SW480 (cell line): ENCODE results near the gene INTS1.
A peak's percentile ranks its signal among the peaks of the same experiment; 100 is the strongest.
"Not testable (repeated sequence)": the region's sequence is repeated elsewhere in the genome, so short reads cannot be mapped to it uniquely, and the experiment has no call there.

Experiments
- DNase-seq: peaks from one replicate; pipeline ENCODE4 v3.0.0-alpha.2; 2016; ENCODE audit warnings: low spot score

The INTS1 gene

DNA sequence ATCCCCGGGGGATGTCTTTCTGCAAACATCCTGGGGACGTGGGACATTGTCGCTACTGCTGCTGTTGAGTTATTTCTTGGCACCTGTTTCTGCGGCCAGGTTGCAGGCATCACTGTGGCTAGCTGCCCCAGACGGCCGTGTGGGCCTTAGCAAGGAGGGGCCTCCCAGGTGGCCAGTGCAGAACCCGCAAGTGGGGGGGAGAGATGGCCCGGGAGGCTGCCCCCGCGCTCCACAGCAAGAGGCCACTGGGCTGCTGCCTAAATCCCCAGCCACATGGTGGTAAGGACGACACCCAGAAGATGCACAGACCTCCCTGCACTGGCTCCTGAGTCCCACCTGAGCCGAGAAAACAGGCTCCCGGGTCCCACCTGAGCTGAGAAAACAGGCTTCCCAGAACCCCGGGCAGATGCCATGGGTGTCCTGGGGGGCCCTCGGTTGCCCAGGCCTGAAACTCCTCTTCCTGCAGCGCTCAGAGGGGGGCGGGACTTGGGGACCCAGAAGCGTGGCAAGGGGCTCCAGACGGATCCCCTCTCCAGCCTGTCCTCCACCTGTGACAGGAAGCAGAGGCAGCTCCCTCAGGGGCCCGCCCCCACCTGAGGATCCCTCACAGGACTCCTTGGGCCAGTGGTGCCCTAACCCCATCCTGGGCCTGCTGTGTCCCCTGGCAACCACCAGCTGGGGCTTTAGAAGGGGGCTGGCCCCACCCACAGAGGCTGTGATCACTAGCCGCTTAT, 25.4 kb upstream of the INTS1 start:
- DNase-seq: no peak

DNA sequence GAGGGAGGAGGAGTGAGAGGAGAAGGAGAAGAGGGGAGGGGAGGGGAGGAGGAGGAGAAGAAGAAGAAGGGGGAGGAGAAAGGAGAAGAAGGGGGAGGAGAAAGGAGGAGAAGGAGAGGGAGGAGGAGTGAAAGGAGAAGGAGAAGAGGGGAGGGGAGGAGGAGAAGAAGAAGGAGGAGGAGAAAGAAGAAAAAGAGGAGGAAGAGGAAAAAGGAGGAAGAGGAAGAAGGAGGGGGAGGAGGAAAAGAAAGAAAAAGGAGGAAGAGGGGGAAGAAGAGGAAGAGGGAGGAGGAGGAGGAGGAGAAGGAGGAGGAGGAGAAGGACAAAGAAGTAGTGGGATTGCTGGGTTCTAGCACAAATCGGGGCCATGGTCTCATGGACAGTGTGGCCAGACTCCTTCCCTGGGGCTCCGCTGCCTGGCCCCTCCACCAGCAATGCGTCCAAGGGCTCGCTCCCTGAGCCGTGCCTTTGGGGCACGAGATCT, 22.1 kb upstream of the INTS1 start:
- DNase-seq: no peak

DNA sequence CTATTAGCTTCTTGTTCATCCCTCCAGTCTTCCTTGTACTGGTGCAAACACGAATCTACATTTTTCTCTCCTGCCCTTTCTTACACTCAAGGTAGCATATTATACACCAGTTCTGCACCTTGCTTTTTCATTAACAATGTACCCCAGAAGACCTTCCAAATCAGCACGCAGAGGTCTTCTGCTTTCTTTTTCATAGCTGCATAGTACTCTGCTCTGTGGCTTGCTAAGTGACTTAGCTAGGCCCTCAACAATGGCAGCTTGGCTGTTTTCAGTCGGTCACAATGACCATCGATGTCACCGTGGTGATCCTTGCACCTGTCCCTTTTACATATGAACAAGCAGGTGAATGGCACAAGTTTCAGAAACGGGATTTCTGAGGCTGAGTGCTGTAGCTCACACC, 21.2 kb upstream of the INTS1 start:
- no peak for DNase-seq

DNA sequence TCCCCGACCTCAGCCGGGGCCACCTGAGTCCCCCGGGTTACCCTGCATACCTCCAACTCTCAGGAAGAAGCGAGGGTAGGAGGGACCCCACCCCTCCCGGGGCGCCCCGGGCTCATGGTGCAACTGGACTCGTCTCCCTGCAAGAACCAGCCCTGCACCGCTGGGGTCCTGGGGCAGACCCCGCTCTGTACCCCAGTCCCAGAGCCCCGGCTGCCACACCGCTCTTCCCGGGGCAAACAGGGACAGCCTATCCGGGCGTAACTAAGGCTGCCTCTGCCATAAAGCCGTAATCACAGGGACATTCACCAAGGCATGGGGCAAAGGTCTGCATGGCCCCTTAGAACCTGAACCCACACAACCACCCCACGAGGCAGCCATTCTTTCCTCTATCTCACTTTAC, 19.7 kb upstream of the INTS1 start:
- DNase-seq: no peak

DNA sequence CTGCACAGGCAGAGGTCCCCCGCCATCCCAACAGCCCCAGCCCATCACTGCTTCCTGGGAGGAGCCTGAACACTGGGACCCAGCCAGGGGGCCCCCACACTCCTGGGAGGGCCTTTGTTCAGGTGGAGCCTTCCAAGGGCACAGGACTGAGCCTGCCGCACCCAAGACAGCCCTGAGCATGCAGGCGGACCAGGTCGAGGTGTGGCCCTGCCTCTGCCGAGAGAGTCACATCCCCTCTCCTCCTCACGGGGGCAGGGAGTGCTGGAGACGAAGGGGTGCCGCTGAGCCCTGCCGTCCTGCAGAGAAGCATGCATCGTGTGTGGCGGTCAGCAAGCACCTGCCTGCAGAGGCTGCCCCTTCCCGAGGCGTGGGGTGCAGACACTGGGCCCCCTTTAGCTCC, 19.0 kb upstream of the INTS1 start:
- DNase-seq: no peak

DNA sequence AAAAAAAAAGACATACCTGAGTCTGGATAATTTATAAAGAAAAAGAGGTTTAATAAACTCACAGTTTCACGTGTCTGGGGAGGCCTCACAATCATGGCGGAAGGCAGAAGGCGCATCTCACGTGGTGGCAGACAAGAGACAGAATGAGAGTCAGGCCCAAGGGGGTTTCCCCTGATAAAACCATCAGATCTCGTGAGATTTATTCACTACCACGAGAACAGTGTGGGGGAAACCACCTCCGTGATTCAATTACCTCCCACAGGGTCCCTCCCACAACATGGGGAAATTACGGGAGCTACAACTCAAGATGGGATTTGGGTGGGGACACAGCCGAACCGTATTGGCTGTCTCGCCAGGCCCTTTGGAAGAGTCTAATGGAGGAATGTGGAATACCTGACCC, 17.3 kb upstream of the INTS1 start:
- no peak for DNase-seq

DNA sequence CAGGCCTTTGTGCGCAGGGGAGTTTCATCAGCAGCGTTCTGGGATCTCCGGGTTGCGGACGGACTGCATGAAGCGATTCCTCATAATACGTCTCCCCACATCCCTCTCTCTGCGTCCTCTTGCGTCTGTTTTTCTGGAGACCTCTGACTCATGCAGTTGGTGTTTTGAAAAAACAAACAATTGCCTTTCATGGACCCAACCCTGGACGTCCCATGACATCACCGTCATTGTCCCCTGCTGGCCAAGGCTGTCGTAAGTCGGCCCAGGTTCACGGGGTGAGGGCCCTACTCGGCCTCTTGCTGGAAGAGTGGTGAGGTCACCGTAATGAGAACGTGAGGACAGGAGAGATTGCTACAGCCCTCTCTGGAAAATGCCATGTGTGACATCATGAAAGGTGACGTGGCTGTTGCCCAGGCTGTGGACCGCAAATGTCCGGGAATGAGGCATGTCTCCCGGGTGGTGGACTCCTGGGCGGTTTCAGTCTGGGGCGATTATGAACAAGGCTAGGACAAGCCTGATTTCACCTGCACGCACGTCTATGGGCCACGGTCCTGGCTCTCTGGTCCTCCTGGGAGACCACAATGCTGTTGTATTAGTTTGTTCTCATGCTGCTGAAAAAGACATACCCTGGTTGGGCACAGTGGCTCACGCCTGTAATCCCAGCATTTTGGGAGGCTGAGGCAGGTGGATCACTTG, 16.5 kb upstream of the INTS1 start:
- DNase-seq: peak; percentile 97

DNA sequence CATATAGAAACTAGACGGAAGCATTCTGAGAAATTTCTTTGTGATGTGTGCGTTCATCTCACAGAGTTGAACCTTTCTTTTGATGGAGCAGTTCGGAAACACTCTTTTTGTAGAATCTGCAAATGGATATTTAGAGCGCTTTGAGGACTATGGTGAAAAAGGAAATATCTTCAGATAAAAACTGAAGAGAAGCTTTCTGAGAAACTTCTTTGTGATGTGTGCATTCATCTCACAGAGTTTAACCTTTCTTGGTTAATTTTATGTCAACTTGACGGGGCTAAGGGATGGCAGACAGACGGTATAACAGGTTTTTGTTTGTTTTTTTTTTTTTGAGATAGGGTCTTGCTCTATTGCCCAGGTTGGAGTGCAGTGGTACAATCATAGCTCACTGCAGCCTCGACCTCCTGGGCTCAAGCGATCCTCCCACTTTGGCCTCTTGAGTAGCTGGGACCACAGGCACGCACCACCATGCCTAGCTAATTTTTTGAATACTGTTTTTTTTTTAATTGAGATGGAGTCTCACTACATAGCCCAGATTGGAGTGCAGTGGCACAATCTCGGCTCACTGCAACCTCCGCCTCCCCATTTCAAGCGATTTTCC, 15.2 kb upstream of the INTS1 start:
- DNase-seq: not testable (repeated sequence)

DNA sequence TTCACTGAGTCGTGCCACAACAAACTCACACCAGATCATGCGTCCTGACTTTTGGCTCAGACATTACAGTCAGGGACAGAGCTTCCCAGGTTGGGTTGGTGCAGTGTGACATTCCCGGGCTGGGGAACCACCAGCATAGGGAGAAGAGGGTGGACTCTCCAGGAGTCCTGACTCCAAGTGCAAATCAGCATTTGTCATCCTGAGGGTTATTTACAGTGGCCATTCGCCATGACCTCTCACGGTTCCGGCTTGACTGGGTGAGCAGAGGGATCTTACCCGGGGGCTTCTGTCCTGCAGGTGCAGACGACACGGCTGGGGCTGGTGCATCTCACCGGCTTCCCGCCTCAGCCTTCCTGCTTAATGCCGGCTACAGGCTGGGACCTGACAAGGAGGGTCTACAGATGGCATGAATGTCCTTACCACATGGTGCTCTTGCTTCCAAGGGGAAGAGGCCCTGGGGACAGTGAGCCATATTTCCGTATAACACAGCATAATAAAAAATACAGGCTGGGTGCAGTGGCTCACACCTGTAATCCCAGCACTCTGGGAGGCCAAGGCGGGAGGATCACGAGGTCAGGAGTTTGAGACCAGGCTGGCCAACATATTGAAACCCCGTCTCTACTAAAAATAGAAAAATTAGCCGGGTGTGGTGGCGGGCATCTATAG, 12.5 kb upstream of the INTS1 start:
- no peak for DNase-seq

DNA sequence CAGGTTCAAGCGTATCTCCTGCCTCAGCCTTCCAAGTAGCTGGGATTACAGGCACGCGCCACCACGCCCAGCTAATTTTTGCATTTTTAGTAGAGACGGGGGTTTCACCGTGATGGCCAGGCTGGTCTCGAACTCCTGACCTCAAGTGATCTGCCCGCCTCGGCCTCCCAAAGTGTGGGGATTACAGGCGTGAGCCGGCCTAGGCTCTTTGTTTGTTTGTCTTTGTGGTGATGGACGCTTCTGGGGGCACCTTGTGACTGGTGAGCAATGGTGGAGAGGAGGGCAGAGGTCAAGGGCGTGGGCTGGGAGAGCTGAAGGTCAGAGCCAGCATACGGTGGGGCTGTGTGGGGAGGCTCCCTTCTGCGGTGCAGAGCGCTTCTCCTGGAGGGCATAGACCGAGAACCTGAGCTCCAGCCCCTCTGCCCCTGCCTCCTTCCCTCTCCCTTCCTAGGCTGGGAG, 11.3 kb upstream of the INTS1 start:
- DNase-seq: not testable (repeated sequence)

DNA sequence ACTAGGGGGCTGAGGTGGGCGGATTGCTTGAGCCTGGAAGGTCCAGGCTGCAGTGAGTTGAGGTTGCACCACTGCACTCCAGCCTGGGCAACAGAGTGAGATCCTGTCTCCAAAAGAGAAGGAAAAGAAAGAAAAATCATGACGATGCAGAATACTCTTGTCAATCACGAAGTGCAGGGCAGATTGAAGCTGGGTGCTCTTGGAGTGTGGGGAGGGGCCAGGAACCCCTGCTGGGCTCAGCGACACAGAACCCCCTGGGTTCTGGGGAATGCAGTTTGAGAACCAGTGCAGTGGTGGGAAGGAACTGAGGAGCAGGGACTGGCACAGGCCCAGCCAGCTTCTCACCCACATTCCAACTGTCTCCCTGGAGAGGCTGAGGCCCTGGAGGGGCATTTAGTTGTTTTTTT, 10.8 kb upstream of the INTS1 start:
- DNase-seq: no peak

DNA sequence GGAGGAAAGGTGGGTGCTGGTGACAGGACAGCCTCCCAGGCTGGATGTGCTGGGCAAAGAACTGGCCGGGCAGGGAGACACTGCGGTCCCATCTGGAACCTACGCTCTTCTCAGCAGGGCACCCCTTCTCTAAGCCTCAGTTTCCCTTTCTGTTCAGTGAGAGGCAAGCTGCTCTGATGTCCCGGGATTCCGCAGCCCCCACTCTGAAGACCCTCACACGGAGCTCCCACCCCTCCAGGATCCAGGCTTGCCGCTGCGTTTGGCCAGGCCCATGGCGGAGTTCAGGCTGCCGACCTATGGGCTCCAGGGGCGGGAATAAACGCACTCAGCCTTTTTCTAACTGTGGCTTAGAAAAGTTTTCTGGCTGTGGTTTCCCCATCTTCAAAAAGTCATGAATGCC, 10.2 kb upstream of the INTS1 start:
- DNase-seq: no peak

DNA sequence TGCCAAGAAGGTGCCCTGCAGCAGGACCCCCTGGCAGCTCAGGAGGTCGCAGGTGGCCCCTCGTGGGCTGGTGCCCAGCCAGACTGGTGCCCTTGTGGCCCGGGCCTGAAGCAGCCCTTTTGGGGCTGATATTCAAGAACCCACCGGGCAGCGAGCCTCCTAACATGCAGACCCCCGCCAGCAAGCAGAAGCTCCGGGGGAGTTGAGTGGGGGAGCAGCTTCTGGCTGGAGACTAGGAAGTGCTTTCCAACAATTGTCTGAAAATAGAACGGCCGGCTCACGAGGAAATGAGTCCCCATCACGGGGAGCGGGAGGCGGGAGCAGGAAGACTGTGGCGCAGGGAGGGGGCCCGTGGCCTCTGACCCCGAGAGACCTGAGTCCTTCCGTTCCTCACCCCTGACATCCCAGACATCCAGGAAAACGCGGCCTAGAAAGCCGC, 9.5 kb upstream of the INTS1 start:
- no peak for DNase-seq

DNA sequence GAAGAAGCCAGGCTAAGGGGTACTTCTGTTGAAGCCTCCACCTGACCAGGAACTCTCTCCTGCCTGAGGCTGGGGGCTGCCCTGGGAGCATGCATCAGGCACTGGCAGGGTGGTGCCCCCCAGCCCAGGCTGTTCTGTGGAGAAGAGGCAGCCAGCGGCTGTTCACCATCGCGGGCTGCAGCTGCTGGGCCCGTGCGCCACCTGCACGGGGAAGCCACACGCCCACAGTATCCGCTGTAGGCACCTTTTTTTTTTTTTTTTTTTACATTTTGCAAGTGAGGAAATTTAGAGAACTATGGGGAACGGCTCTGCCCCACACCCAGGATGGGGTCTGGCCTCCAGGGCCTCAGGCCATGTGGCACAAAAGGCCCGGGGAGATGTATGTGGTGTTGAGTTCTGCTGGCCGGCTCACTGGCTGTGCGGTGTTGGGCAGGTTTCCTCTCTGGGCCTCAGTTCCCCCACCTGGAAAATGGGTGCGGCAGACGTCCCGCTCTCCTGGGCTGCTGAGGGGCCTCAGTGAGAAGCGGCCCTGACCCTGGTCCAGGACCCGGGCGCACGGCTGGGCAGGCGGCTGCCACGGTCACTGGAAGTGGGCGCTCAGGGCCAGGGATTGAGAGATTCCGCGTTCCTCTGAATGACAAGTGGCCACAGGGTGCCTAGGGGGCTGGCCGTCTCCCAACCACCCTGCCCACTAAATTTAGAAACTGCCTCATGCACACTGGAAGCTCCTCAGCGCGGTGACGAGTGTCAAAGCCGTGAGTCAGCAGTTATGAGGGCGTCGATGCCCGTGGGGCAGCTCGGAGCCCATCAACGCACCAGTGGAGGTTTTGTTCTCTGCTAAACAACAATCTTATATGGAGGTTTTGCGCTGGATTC, 8.8 kb upstream of the INTS1 start:
- peak; percentile 21 for DNase-seq

DNA sequence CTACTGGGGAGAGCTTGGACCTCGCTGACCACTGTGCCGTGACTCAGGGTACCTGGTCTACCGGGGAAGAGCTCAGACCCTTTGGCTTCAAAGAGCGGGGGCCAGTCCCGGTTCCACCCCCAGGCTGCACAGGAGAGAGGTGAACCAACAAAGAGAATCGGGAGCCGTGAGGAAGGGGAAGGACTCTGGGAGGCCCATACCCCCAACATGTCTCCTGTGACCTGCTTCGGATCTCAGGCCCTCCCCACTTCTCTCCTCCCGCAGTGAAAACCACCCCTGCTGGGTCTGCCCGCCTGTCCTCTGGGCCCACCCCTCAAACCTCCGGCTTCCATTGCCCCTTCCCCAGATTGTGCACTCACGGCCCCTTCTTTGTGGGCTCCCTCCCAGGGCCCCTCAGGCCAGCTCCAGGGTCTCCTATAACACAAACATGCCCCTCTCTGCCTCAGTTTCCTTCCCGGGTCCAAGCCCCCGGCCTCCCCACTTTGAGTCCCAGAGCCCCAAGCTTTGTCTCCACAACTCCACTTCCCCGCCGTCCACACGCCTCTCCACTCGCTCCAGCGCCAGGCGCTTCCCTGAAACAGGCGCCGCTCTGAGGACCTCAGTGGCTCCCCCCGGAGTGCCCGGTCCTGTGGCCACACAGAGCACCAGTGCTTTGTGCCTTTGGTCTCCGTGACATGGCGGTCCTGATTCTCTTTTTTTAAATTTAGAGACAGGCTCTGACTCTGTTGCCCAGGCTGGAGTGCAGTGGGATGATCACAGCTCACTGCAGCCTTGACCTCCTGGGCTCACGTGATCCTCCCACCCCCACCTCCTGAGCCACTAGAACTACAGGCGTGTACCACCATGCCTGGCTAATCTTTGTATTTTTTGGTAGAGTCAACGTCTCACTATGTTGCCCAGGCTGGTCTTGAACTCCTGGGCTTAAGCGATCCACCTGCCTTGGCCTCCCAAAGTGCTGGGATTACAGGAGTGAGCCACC, 7.5 kb upstream of the INTS1 start:
- no peak for DNase-seq

DNA sequence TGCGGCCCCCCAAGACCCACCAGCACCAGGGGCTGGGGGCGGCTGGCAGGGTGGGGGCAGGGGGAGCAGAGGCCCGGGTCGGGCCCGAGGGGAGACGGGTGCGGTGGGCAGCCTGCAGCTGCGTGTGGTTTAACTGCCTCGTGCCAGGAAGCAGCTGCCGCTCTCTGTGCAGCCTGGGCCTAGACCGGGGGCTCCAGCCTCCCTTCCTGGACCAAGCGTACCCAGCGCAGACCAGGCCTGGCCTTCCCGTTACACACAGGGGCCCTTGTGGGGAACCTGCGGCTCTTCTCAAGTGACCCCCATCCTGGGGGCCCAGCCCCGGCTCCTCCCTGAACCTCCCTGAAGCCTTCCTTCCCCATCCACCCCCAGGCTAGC, 6.6 kb upstream of the INTS1 start:
- no peak for DNase-seq

DNA sequence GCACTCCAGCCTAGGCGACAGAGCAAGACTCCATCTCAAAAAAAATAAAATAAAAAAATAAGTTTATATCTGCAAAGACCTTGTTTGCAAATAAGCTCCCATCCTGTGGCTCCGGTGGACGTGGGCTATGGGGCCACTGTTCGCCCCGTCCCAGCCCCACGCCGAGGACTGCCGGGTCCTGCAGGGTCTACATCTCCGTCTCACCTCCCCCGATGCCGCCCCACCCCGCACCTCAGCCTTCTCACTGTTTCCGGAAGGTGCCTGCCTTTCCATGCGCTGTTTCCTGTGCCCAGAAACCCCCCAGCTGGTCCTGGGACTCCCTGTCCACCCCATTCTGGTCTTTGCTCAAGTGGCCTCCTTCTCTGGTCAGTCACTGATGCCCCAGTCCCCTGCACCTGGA, 5.0 kb upstream of the INTS1 start:
- DNase-seq: no peak

DNA sequence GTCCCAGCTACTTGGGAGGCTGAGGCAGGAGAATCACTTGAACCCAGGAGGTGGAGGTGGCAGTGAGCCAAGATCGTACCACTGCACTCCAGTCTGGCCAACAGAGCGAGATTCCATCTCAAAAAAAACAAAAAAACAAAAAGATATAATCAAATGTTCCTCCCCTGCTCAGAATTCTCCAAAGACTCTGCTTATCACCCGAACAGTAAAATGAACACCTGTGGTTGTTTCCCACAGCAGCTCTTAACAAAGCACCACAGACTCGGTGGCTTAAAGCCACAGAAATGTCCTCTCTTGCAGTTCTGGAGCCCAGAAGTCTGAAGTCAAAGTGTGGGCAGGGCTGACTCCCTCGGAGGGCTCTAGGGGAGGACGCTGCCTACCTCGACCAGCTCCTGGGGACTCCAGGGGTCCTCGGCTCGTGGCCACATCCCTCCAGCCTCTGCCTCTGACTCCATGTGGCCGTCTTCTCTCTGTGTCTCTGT, 4.1 kb upstream of the INTS1 start:
- no peak for DNase-seq

DNA sequence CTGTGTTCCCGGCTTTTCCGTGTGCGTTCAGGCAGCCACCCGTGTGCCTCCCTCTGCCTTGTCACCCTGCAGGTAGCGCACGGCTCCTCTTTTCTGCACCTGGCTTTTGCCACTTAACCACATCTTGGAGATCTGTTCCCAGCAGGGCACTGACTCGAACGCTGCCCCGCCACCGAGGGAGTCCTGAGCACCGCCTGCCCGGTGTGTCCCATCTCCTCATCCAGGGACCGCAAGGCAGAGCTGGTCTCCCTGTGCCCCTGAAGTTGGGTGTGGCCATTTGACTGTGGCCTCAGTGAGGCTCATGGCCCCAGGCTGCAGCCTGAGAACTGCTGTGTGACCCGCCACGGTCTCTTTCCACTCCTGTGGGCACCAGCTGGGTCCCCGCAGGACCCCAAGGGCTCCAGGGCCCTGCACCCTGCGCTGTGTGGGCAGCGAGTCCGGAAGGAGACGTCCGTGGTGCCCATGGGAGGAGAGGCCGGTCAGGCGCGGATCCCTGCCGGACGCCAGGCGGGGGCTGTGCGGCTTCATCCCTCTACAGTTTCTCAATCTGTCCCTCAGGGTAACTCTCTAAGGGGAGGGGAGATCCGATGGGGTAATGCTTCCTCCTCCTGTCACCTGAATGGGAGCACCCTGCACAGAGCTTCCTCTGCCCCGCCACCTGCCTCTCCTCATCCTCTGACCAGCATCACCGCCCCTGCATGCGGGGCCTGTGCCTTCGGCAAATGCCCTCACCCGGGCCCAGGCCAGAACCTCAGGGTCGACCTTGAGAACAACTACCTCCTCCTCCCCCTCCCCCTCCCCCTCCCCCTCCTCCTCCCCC, 1.8 kb upstream of the INTS1 start:
- peak; percentile 16 for DNase-seq
